ENCODE results near the gene ARHGAP40.

- TF ChIP-seq POLR2AphosphoS5 (IDR thresholded peaks at IDR 0.05; ENCODE audit: low read depth, low read length) (no peak), SIN3A (IDR thresholded peaks at IDR 0.05; ENCODE audit: borderline replicate concordance, insufficient read depth, low read length) (no peak)
These were observed 31.7 kb upstream of the ARHGAP40 start for GRCh38 chr20:38569747-38570525.
